ENCODE data around the gene SPTB.

- TF ChIP-seq CTCF (IDR thresholded peaks at IDR 0.05; ENCODE audit: poor library complexity): no peak
- no peak for TF ChIP-seq EZH2 (IDR thresholded peaks at IDR 0.05; ENCODE audit: borderline replicate concordance)
- TF ChIP-seq EZH2phosphoT487 (IDR thresholded peaks at IDR 0.05; ENCODE audit: low read depth, severe bottlenecking, unreplicated experiment): no peak
Measured at GRCh38 chr14:64778104-64778754, 101.5 kb downstream of the SPTB start.

Measured in hepatocyte (in vitro differentiated cells).